HG03469 (cell line): Measurements from ENCODE around the gene DCPS.
"Not testable (repeated sequence)": the region's sequence is repeated elsewhere in the genome, so short reads cannot be mapped to it uniquely, and the experiment has no call there.

Experiments used
- ATAC-seq: cut with Tn5 transposase; IDR thresholded peaks from one replicate; pipeline ENCODE4 v1.9.1; 2021; ENCODE audit warnings: mild to moderate bottlenecking, moderate library complexity, moderate number of reproducible peaks; ENCODE audit not compliant: unreplicated experiment

DCPS gene

GRCh38 chr11:126303623-126304456, at the start of gene DCPS:
DCPS (plus strand) TSS chr11:126304060; CDS start chr11:126304081, 21 bp downstream.
- ATAC-seq: peak; percentile 73

- no peak for ATAC-seq
Measured at GRCh38 chr11:126254819-126255218, 49.0 kb upstream of the DCPS start.

GRCh38 chr11:126255507-126255906, 48.4 kb upstream of the DCPS start:
- ATAC-seq: not testable (repeated sequence)

- ATAC-seq: no peak
Measured at GRCh38 chr11:126256216-126256615, 47.6 kb upstream of the DCPS start.

- no peak for ATAC-seq
Measured at GRCh38 chr11:126257144-126257543, 46.7 kb upstream of the DCPS start.

GRCh38 chr11:126257764-126258163, 46.1 kb upstream of the DCPS start:
- no peak for ATAC-seq

GRCh38 chr11:126262216-126262615, 41.6 kb upstream of the DCPS start:
- no peak for ATAC-seq

- ATAC-seq: no peak
Measured at GRCh38 chr11:126263489-126263888, 40.4 kb upstream of the DCPS start.

GRCh38 chr11:126265811-126266210, 38.0 kb upstream of the DCPS start:
- ATAC-seq: no peak

- ATAC-seq: no peak
Measured at GRCh38 chr11:126267650-126268049, 36.2 kb upstream of the DCPS start.

GRCh38 chr11:126268361-126268707, 35.5 kb upstream of the DCPS start:
- ATAC-seq: no peak

- ATAC-seq: peak; percentile 98
Measured at GRCh38 chr11:126268708-126269579, 34.9 kb upstream of the DCPS start, which contains the start of the genes FOXRED1 and SRPRA. FOXRED1 (plus strand) TSS chr11:126269154; CDS start chr11:126269207, 53 bp downstream. SRPRA (minus strand) TSS chr11:126268895; CDS start chr11:126268804, 91 bp downstream.

- no peak for ATAC-seq
Measured at GRCh38 chr11:126277322-126277721, 26.5 kb upstream of the DCPS start.

GRCh38 chr11:126277780-126278179, 26.1 kb upstream of the DCPS start:
- ATAC-seq: no peak

GRCh38 chr11:126279191-126279590, 24.7 kb upstream of the DCPS start:
- ATAC-seq: no peak

GRCh38 chr11:126280595-126280994, 23.3 kb upstream of the DCPS start:
- no peak for ATAC-seq

- no peak for ATAC-seq
Measured at GRCh38 chr11:126281245-126281644, 22.6 kb upstream of the DCPS start.

- no peak for ATAC-seq
Measured at GRCh38 chr11:126281666-126282175, 22.1 kb upstream of the DCPS start.

GRCh38 chr11:126282361-126282735, 21.5 kb upstream of the DCPS start:
- ATAC-seq: no peak

- ATAC-seq: no peak
Measured at GRCh38 chr11:126282736-126283591, 20.9 kb upstream of the DCPS start, which contains the start of gene TIRAP. TIRAP (plus strand) TSS chr11:126283093; CDS start chr11:126290895, 7,802 bp downstream.
